Gastroesophageal sphincter (tissue), 4 donors: ENCODE results near the gene TBC1D4. TPM values are rescaled to one million over a fixed set of nuclear protein-coding genes. Genes with fewer than 3 reads are reported as not detected.

ENCODE experiments used
- ATAC-seq: fragments of 150-250 bp; one replicate; pipeline ENCODE4 v1.9.1; 2016; ENCODE audit warnings: mild to moderate bottlenecking, moderate library complexity
- H3K27ac ChIP-seq, 4 donors: fragments of 200-600 bp; sonication (generic) in 3 of 4; 1 replicate in 3 of 4; 2 replicates in 1 of 4; pipeline ENCODE4 v1.5.1; 2016 to 2019
- H3K27me3 ChIP-seq: fragments of 200-600 bp; sonication (generic); one replicate; pipeline ENCODE4 v1.5.1; 2019
- H3K36me3 ChIP-seq, 2 donors: fragments of 200-600 bp; sonication (generic); one replicate each; pipeline ENCODE4 v1.5.1; 2019; ENCODE audit warnings: control low read depth in 1 of 2
- H3K4me1 ChIP-seq, 3 donors: fragments of 200-600 bp; sonication (generic); 1 replicate in 2 of 3; 2 replicates in 1 of 3; pipeline ENCODE4 v1.5.1; 2016 to 2019; ENCODE audit warnings: control low read depth in 2 of 3
- H3K4me3 ChIP-seq, 2 donors: fragments of 200-600 bp; sonication (generic); one replicate each; pipeline ENCODE4 v1.5.1; 2019; ENCODE audit warnings: mild to moderate bottlenecking in 1 of 2, moderate library complexity in 1 of 2
- H3K9me3 ChIP-seq, 3 donors: fragments of 200-600 bp; sonication (generic); one replicate each; pipeline ENCODE4 v1.5.1; 2017 to 2019; ENCODE audit warnings: control low read depth in 2 of 3
- EP300 ChIP-seq: sonication (generic); formaldehyde crosslinking; IDR thresholded peaks from one replicate; pipeline ENCODE4 v1.6.1; 2017; ENCODE audit warnings: antibody characterized with exemption, mild to moderate bottlenecking
- POLR2A ChIP-seq, 2 donors: fragments of 450-650 bp; IDR thresholded peaks; one replicate each; pipeline ENCODE4 v1.6.1; 2017; ENCODE audit warnings: antibody characterized with exemption in 2 of 2, mild to moderate bottlenecking in 2 of 2, moderate library complexity in 1 of 2
- POLR2AphosphoS5 ChIP-seq: sonication (generic); formaldehyde crosslinking; IDR thresholded peaks from one replicate; pipeline ENCODE4 v1.6.1; 2017; ENCODE audit warnings: antibody characterized with exemption
- WGBS, 2 donors: methylation state at CpG; one replicate each; pipeline ENCODE4 v1.1.5; 2018; ENCODE audit warnings: low coverage in 1 of 2; 5-methylcytosine and 5-hydroxymethylcytosine counted together
- total RNA-seq, 4 donors: library from RNA; depleted of rRNA; stranded (reverse); fragments of >200 nt; gene quantifications; one replicate each; pipeline ENCODE4 v1.1.0, GENCODE V29; 2016
- TF ChIP-seq, protein P1 (sequence below), 4 experiments: fragments of 200-600 bp in 2 of 4; fragments of 450-650 bp in 2 of 4; sonication (generic) in 1 of 4; IDR thresholded peaks; one replicate each; pipeline ENCODE4 v1.5.1; 2017 to 2019; ENCODE audit warnings: antibody characterized with exemption in 4 of 4, mild to moderate bottlenecking in 2 of 4, moderate library complexity in 2 of 4

TBC1D4 gene
- total RNA-seq, 4 donors from 2014 or later, result 12.8 to 28.0 (median 22.4) TPM

DNA sequence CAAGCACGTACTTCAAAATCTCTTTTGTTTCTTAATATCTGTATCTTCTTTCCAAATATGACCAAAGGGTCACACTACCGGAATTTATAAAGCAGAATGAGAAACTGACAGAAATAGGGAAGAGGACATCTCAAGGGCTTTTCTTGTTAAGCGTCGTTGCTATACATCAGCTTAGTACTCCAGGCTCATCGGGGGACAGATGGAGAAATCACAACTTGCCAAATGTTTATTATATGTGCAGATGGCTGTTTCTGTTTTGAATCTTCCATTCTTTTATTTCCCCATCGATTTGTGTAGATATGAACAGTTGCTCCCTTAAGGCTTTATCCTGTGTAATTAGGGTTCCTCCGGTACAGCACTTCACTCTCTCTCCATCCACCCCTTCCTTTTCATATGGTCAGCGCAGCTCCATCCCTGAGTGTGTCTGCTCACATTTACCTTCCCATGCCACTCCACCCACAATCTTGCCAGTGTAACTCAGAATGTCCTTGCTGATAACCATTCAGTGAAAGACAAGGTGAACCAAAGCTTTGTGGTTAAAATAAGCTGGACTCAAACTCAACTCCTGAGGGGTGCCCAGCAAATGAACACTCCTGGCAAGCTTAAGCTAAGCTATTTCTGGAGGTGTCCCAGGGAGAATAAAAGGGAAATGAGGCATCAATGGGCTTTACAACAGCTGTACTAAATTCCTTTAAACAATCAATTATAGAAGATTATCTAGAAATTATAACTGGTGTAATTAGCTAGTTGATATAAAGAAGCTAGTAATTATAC lies 51.3 kb downstream of the TBC1D4 start:
- no peak for ATAC-seq
- Histone ChIP-seq H3K36me3 (no peaks in the 10 kb centered on the region), H3K27me3 (no peaks in the 10 kb centered on the region), H3K27ac (no peak overlapping the region), H3K4me3 (no peak overlapping the region), H3K9me3 (no peaks in the 10 kb centered on the region), H3K4me1 (peaks cover 0 to 13% (median 3%) of the 10 kb centered on the region in 3 donors)
- TF ChIP-seq, protein P1, sequence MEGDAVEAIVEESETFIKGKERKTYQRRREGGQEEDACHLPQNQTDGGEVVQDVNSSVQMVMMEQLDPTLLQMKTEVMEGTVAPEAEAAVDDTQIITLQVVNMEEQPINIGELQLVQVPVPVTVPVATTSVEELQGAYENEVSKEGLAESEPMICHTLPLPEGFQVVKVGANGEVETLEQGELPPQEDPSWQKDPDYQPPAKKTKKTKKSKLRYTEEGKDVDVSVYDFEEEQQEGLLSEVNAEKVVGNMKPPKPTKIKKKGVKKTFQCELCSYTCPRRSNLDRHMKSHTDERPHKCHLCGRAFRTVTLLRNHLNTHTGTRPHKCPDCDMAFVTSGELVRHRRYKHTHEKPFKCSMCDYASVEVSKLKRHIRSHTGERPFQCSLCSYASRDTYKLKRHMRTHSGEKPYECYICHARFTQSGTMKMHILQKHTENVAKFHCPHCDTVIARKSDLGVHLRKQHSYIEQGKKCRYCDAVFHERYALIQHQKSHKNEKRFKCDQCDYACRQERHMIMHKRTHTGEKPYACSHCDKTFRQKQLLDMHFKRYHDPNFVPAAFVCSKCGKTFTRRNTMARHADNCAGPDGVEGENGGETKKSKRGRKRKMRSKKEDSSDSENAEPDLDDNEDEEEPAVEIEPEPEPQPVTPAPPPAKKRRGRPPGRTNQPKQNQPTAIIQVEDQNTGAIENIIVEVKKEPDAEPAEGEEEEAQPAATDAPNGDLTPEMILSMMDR (IDR thresholded peaks at IDR 0.05), result no peak
- TF ChIP-seq EP300, result no peak
- no peak for TF ChIP-seq POLR2AphosphoS5
- no peak for TF ChIP-seq POLR2A (IDR thresholded peaks at IDR 0.05)
- 58% methylated on average over 6 to 8 of the region's 8 CpGs for WGBS, 2 donors

DNA sequence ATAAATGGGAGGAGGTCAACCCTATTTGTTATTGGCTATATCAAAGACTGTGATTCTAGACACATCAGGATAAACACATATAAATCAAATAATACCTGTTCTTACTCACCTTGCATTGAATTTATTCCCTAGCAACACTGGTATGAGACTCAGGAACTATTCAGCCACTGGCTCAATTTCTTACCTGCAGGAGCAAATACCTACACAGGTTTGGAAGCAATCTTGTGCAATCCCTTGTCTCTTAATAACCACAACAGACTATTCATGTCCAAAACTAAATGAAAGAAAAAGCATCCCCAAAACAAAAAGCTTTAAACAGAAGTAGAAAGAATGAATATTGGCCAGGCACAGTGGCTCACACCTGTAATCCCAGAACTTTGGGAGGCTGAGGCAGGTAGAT lies 55.5 kb downstream of the TBC1D4 start:
- no peak for ATAC-seq
- no peak overlapping the region for H3K27ac ChIP-seq

DNA sequence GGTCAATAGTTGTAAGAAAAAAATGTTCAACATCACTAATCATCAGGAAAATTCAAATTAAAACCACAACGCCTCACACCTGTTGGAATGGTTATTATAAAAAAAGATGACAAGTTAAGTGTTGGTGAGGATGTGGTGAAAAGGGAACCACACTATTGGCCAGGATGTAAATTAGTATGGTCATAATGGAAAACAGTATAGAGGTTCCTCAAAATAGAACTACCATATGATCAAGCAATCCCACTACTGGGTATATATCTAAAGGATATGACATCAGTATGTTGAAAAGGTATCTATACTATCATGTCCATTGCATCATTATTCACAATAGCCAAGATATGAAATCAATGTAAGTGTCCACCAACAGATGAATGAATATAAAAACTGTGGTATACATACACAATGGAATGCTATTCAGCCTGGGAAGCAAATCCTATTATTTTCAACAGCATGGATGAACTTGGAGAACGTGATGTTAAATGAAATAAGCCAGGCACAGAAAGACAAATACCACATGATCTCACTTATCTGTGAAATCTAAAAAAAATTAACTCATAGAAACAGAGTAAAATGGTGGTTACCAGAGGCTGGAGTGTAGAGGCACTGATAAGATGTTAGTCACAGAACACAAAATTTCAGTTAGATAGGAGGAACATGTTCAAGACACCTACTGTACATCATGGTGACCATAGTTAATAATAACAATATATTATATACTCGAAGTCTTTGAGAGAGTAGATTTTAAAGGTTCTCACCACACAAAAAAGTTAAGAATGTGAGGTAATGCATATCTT lies 56.6 kb downstream of the TBC1D4 start:
- 79 to 86% methylated on average over 2 to 3 of the region's 3 CpGs for WGBS, 2 donors
- no peak overlapping the region for H3K4me3 ChIP-seq
- no peak for ATAC-seq
- TF ChIP-seq POLR2A (IDR thresholded peaks at IDR 0.05) (no peak), POLR2AphosphoS5 (no peak)
- TF ChIP-seq, protein P1 (IDR thresholded peaks at IDR 0.05), result no peak
- H3K4me1 ChIP-seq, result peaks cover 0 to 32% (median 6%) of the 10 kb centered on the region in 3 donors
- no peaks in the 10 kb centered on the region for H3K27me3 ChIP-seq
- H3K9me3 ChIP-seq, result no peaks in the 10 kb centered on the region
- H3K36me3 ChIP-seq, result no peaks in the 10 kb centered on the region
- H3K27ac ChIP-seq, result no peak overlapping the region

More for the DNA sequence above, 55.5 kb downstream of the TBC1D4 start:
- no peak overlapping the region for H3K4me3 ChIP-seq
- peaks cover 0 to 28% (median 6%) of the 10 kb centered on the region in 3 donors for H3K4me1 ChIP-seq
- no peaks in the 10 kb centered on the region for H3K36me3 ChIP-seq
- H3K9me3 ChIP-seq, result no peaks in the 10 kb centered on the region
- no peak for TF ChIP-seq POLR2A (IDR thresholded peaks at IDR 0.05)
- no peak for TF ChIP-seq POLR2AphosphoS5
- TF ChIP-seq EP300, result no peak
- TF ChIP-seq, protein P1 (IDR thresholded peaks at IDR 0.05), result no peak
- H3K27me3 ChIP-seq, result no peaks in the 10 kb centered on the region

DNA sequence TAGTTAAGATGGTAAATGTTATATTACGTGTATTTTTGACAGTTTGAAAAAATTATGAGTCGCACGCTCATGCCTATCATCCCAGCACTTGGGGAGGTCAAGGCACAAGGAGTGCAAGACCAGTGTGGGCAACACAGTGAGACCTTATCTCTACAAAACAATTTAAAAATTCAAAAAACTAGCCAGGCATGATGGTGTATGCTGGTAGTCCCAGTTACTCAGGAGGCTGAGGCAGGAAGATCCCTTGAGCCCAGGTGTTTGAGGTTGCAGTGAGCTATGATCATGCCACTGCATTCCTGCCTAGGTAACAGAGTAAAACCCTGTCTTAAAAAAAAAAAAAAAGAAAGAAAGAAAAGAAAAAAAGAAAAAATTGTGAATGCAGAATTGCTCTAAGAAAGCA lies 58.0 kb downstream of the TBC1D4 start:
- H3K4me3 ChIP-seq, result no peak overlapping the region
- no peaks in the 10 kb centered on the region for H3K27me3 ChIP-seq
- no peaks in the 10 kb centered on the region for H3K36me3 ChIP-seq
- ATAC-seq, result no peak
- TF ChIP-seq EP300 (no peak), POLR2AphosphoS5 (no peak), POLR2A (IDR thresholded peaks at IDR 0.05) (no peak)
- TF ChIP-seq, protein P1 (IDR thresholded peaks at IDR 0.05), result no peak
- H3K4me1 ChIP-seq, result peaks cover 1 to 46% (median 15%) of the 10 kb centered on the region in 3 donors
- no peaks in the 10 kb centered on the region for H3K9me3 ChIP-seq
- no peak overlapping the region for H3K27ac ChIP-seq
- 83 to 93% methylated on average over 3 of the region's 3 CpGs for WGBS, 2 donors
